Prostate gland (tissue), 2 donors: ENCODE data around the gene JMJD1C. TPM values are rescaled to one million over a fixed set of nuclear protein-coding genes. Genes with fewer than 3 reads are reported as not detected.

Source experiments
- DNase-seq: peaks from one replicate; pipeline ENCODE4 v3.0.0-alpha.2; 2019; ENCODE audit warnings: low spot score
- H3K27ac ChIP-seq, 2 donors: fragments of 200-600 bp; sonication (generic); 2 replicates each; pipeline ENCODE4 v1.5.1; 2017 to 2019
- H3K27me3 ChIP-seq: fragments of 200-600 bp; sonication (generic); replicated peaks from 2 replicates; pipeline ENCODE4 v1.5.1; 2019; ENCODE audit not compliant: insufficient read depth
- H3K36me3 ChIP-seq, 2 donors: fragments of 200-600 bp; sonication (generic); 1 replicate in 1 of 2; 2 replicates in 1 of 2; pipeline versions ENCODE4 v1.5.1 to v1.8.1; 2017 to 2019
- H3K4me1 ChIP-seq: fragments of 200-600 bp; sonication (generic); replicated peaks from 2 replicates; pipeline ENCODE4 v1.5.1; 2019
- H3K4me3 ChIP-seq, 2 donors: fragments of 200-600 bp; sonication (generic); 2 replicates each; pipeline ENCODE4 v1.5.1; 2017 to 2019
- H3K9me3 ChIP-seq: fragments of 200-600 bp; sonication (generic); 2 replicates; pipeline ENCODE4 v1.5.1; 2017
- CTCF ChIP-seq, 4 experiments: fragments of 200-600 bp in 2 of 4; fragments of 450-650 bp in 2 of 4; sonication (generic) in 2 of 4; IDR thresholded peaks; 1 replicate in 3 of 4; 2 replicates in 1 of 4; pipeline ENCODE4 v1.5.1; 2016 to 2019; ENCODE audit warnings: antibody characterized with exemption in 4 of 4, mild to moderate bottlenecking in 2 of 4, moderate library complexity in 2 of 4
- POLR2A ChIP-seq: fragments of 450-650 bp; IDR thresholded peaks from one replicate; pipeline ENCODE4 v1.6.1; 2016; ENCODE audit warnings: antibody characterized with exemption, mild to moderate bottlenecking
- POLR2AphosphoS5 ChIP-seq: sonication (generic); formaldehyde crosslinking; IDR thresholded peaks from one replicate; pipeline ENCODE4 v1.6.1; 2017; ENCODE audit warnings: antibody characterized with exemption
- WGBS: methylation state at CpG from one replicate; pipeline ENCODE4 v1.1.5; 2018; 5-methylcytosine and 5-hydroxymethylcytosine counted together
- intact Hi-C: fragments of 100-400 bp; cut with DNase I; formaldehyde crosslinking; loops from one replicate; pipeline ENCODE4 v1.14.2; 2022
- total RNA-seq, 2 donors: library from RNA; depleted of rRNA; stranded (reverse); fragments of >200 nt; gene quantifications; one replicate each; pipeline ENCODE4 v1.1.0, GENCODE V29; 2016

JMJD1C gene
- total RNA-seq, 2 donors from 2014 or later, result 66.9 to 97.9 TPM

DNA sequence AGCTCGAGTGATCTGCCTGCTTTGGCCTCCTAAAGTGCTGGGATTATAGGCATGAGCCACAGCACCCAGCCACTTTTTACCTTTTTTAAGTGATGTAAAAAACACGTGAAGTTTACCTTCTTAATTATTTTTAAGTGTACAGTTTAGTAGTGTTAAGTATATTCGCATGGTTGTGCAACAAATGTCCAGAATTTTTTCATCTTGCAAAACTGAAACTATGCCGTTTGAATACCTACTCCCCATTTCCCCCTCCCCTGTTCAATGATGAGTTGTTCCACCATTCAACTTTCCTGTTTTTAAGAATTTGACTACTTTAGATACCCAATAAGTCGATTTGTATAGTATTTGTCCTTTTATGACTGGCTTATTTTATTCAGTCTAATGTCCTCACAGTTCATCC, 321.8 kb downstream of the JMJD1C start:
- DNase-seq, result no peak
- Histone ChIP-seq H3K27me3 (no peaks in the 10 kb centered on the region), H3K4me1 (no peaks in the 10 kb centered on the region), H3K36me3 (no peaks in the 10 kb centered on the region), H3K4me3 (no peak overlapping the region), H3K27ac (no peak overlapping the region), H3K9me3 (no peaks in the 10 kb centered on the region)
- intact Hi-C loops, result no loop called here
- WGBS, result 83% methylated on average over 5 of the region's 5 CpGs
- TF ChIP-seq POLR2A, result no peak
- TF ChIP-seq POLR2AphosphoS5, result no peak
- no peak for TF ChIP-seq CTCF (IDR thresholded peaks at IDR 0.05)

DNA sequence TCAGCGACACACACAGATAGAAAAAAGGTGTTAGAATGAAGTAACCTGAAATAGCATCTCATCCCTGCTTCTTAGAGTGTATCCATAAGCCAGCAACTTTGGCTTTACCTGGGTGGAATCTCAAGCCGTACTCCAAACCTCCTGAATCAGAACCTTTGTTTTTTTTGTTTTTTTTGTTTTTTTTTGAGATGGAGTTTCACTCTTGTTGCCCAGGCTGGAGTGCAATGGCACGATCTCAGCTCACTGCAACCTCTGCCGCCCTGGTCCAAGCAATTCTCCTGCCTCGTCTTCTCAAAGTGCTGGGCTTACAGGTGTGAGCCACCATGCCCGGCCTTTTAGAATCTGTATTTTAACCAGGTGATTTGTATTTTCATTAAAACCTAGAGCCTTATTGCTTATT, 323.6 kb downstream of the JMJD1C start:
- Histone ChIP-seq H3K4me1 (no peaks in the 10 kb centered on the region), H3K27ac (no peak overlapping the region), H3K4me3 (no peak overlapping the region), H3K9me3 (no peaks in the 10 kb centered on the region), H3K36me3 (no peaks in the 10 kb centered on the region), H3K27me3 (no peaks in the 10 kb centered on the region)
- intact Hi-C loops, result no loop called here
- DNase-seq, result no peak
- TF ChIP-seq CTCF (IDR thresholded peaks at IDR 0.05), result no peak
- no peak for TF ChIP-seq POLR2A
- no peak for TF ChIP-seq POLR2AphosphoS5
- 90% methylated on average over 6 of the region's 6 CpGs for WGBS

- DNase-seq, result no peak
- no peak overlapping the region for H3K27ac ChIP-seq
- no peaks in the 10 kb centered on the region for H3K4me1 ChIP-seq
- no peaks in the 10 kb centered on the region for H3K27me3 ChIP-seq
- H3K36me3 ChIP-seq, result no peaks in the 10 kb centered on the region
- intact Hi-C loops, result no loop called here
- no peak for TF ChIP-seq CTCF (IDR thresholded peaks at IDR 0.05)
- 87% methylated on average over 3 of the region's 3 CpGs for WGBS
- H3K4me3 ChIP-seq, result no peak overlapping the region
- H3K9me3 ChIP-seq, result no peaks in the 10 kb centered on the region
Measured at GRCh38 chr10:63140077-63140476, 325.7 kb downstream of the JMJD1C start.

DNA sequence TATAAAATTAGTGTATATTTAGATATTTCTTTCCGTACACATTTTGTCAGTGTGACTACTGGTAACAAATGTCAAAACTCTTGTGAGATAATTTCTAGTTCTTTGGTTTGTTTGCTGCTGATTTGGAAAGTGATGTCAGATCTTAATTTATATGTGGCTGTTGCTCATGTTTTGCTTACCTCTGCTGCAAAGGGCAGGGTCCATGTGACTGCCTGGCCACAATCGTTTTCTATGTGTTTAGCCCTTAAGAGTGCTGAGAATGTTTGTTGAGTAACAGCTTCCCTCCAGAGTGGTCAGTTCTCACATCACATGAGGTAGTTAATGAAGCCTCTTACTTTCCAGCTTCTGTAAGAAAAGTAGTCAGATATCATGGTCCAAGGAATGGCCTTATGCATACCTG, 328.5 kb downstream of the JMJD1C start:
- intact Hi-C loops, result loop anchor here (10.0 kb wide), 1 partner anchor 333 kb away; the partner anchor contains the start of gene ADO
- DNase-seq, result no peak
- Histone ChIP-seq H3K27ac (no peak overlapping the region), H3K36me3 (no peaks in the 10 kb centered on the region), H3K27me3 (no peaks in the 10 kb centered on the region), H3K4me3 (no peak overlapping the region), H3K4me1 (no peaks in the 10 kb centered on the region), H3K9me3 (no peaks in the 10 kb centered on the region)
- 66% methylated on average over 2 of the region's 2 CpGs for WGBS
- TF ChIP-seq POLR2AphosphoS5 (no peak), CTCF (IDR thresholded peaks at IDR 0.05) (no peak), POLR2A (no peak)

DNA sequence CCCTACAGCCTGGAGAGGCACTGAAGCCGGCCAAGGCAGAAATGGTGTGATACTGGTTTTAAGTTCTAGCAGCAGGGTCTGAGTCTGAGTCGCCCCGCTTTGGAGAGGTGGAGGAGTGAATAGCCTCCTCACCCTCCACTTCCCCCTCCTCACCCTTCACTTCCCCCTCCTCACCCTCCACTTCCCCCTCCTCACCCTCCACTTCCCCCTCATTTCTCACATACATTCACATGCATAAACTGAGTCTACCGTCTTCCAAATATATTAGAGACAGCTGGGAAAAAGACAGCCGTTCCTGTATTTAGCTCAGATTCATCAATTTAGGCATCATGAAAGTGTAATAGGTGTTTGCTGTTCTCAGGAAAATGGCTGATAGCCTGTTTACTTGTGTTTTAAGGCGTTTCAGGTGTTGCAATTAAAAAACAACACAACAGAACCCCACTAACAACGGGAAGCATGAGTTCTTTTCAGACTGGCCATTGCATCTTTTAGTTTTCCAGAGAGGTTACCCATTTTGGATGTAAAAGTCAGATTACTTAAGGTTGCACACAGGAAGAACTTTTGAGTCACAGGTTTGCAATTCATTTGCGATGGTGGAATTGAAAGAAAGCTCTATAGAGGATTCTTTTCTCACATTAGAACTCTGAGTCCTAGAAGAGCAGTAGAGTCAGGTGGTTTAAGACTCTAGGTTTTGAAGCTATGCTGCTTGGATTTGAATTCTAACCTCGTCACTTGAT, 331.8 kb downstream of the JMJD1C start:
- peak overlapping the region; percentile 96 to 97 for H3K4me3 ChIP-seq
- H3K27me3 ChIP-seq, result no peaks in the 10 kb centered on the region
- WGBS, result 9% methylated on average over 9 of the region's 9 CpGs
- H3K4me1 ChIP-seq, result no peaks in the 10 kb centered on the region
- H3K27ac ChIP-seq, result peak overlapping the region; percentile 90 to 93
- no peaks in the 10 kb centered on the region for H3K36me3 ChIP-seq
- TF ChIP-seq CTCF (IDR thresholded peaks at IDR 0.05), result no peak
- TF ChIP-seq POLR2A, result no peak
- no peak for TF ChIP-seq POLR2AphosphoS5
- H3K9me3 ChIP-seq, result no peaks in the 10 kb centered on the region
- DNase-seq, result no peak
- intact Hi-C loops, result loop anchor here (10.0 kb wide), 1 partner anchor 329 kb away; the partner anchor contains the start of gene ADO
